ENCODE data around the gene SLC16A12. TPM values are rescaled to one million over a fixed set of nuclear protein-coding genes. Genes with fewer than 3 reads are reported as not detected.
"Not testable (repeated sequence)": the region's sequence is repeated elsewhere in the genome, so short reads cannot be mapped to it uniquely, and the experiment has no call there.

Gene SLC16A12
- total and polyA plus RNA-seq, 2 donors (not counting 1 experiment from before 2014, with no cell fraction given) = under 0.01 to 0.26 TPM

- TF ChIP-seq EZH2 (IDR thresholded peaks at IDR 0.05; ENCODE audit: low read length, missing control alignments) = no peak
- no peak for TF ChIP-seq CTCF (conservative IDR thresholded peaks at IDR 0.05 in 1 of 2, IDR thresholded peaks at IDR 0.05 in 1 of 2; ENCODE audit: low read depth in 1 of 2, low read length in 2 of 2)
- H3K79me2 ChIP-seq (ENCODE audit: control insufficient read depth, insufficient read depth, low read length) = peaks cover 6% of the 10 kb centered on the region
- H4K20me1 ChIP-seq (ENCODE audit: control insufficient read depth, extremely low read depth, insufficient read depth, low read length) = no peaks in the 10 kb centered on the region
- peak overlapping the region; percentile 57 to 89 (median 66) for H3K4me3 ChIP-seq (replicated peaks in 1 of 4; ENCODE audit: control extremely low read depth in 1 of 4, insufficient read depth in 1 of 4, low read depth in 3 of 4, low read length in 4 of 4)
- H3K4me2 ChIP-seq (ENCODE audit: extremely low read depth, insufficient read depth, low read length) = peak overlapping the region; percentile 88
- H3K9ac ChIP-seq (ENCODE audit: insufficient read depth, low read length) = no peak overlapping the region
- H3K27me3 ChIP-seq (ENCODE audit: control insufficient read depth, insufficient read depth, low read length) = no peaks in the 10 kb centered on the region
- peak overlapping the region; percentile 41 for H3K27ac ChIP-seq (ENCODE audit: insufficient read depth, low read length)
- no peaks in the 10 kb centered on the region for H3K36me3 ChIP-seq (ENCODE audit: control insufficient read depth, insufficient read depth, low read length)
- no peak overlapping the region for H2AFZ ChIP-seq (ENCODE audit: low read length)
- DNase-seq (ENCODE audit: low read depth in 2 of 2) = peak; percentile 88 to 95
- no peaks in the 10 kb centered on the region for H3K9me3 ChIP-seq (ENCODE audit: control insufficient read depth, insufficient read depth, low read depth, low read length)
- H3K4me1 ChIP-seq (ENCODE audit: control insufficient read depth, extremely low read depth, insufficient read depth, low read length) = peaks cover 7% of the 10 kb centered on the region
Observed at GRCh38 chr10:89392974-89393373, 142.4 kb downstream of the SLC16A12 start.

- Histone ChIP-seq H3K79me2 (ENCODE audit: control insufficient read depth, insufficient read depth, low read length) (peaks cover 6% of the 10 kb centered on the region), H3K27me3 (ENCODE audit: control insufficient read depth, insufficient read depth, low read length) (no peaks in the 10 kb centered on the region), H4K20me1 (ENCODE audit: control insufficient read depth, extremely low read depth, insufficient read depth, low read length) (no peaks in the 10 kb centered on the region), H2AFZ (ENCODE audit: low read length) (peak within 1 kb of the TSS; percentile 92), H3K4me2 (ENCODE audit: extremely low read depth, insufficient read depth, low read length) (peak within 1 kb of the TSS; percentile 90), H3K27ac (ENCODE audit: insufficient read depth, low read length) (peak within 1 kb of the TSS; percentile 41), H3K4me3 (replicated peaks in 1 of 4; ENCODE audit: control extremely low read depth in 1 of 4, insufficient read depth in 1 of 4, low read depth in 3 of 4, low read length in 4 of 4) (peak within 1 kb of the TSS; percentile 57 to 89 (median 66)), H3K9me3 (ENCODE audit: control insufficient read depth, insufficient read depth, low read depth, low read length) (no peaks in the 10 kb centered on the region), H3K36me3 (ENCODE audit: control insufficient read depth, insufficient read depth, low read length) (no peaks in the 10 kb centered on the region), H3K4me1 (ENCODE audit: control insufficient read depth, extremely low read depth, insufficient read depth, low read length) (peaks cover 4% of the 10 kb centered on the region), H3K9ac (ENCODE audit: insufficient read depth, low read length) (no peak within 1 kb of the TSS)
- peak; percentile 96 for DNase-seq (ENCODE audit: low read depth in 2 of 2)
- no peak for TF ChIP-seq EZH2 (IDR thresholded peaks at IDR 0.05; ENCODE audit: low read length, missing control alignments)
- no peak for TF ChIP-seq CTCF (conservative IDR thresholded peaks at IDR 0.05 in 1 of 2, IDR thresholded peaks at IDR 0.05 in 1 of 2; ENCODE audit: low read depth in 1 of 2, low read length in 2 of 2)
Observed at GRCh38 chr10:89391907-89392756, 143.3 kb downstream of the SLC16A12 start, which contains the start of gene IFIT1. Gene IFIT1 (plus strand): TSS chr10:89392623. CDS start chr10:89392713, 90 bp downstream.

- not testable (repeated sequence) for H3K4me2 ChIP-seq (ENCODE audit: extremely low read depth, insufficient read depth, low read length); H3K9ac ChIP-seq (ENCODE audit: insufficient read depth, low read length); H3K9me3 ChIP-seq (ENCODE audit: control insufficient read depth, insufficient read depth, low read depth, low read length); H3K27ac ChIP-seq (ENCODE audit: insufficient read depth, low read length); H3K79me2 ChIP-seq (ENCODE audit: control insufficient read depth, insufficient read depth, low read length); H3K36me3 ChIP-seq (ENCODE audit: control insufficient read depth, insufficient read depth, low read length); H3K4me3 ChIP-seq (replicated peaks in 1 of 4; ENCODE audit: control extremely low read depth in 1 of 4, insufficient read depth in 1 of 4, low read depth in 3 of 4, low read length in 4 of 4); DNase-seq (ENCODE audit: low read depth in 2 of 2); H3K4me1 ChIP-seq (ENCODE audit: control insufficient read depth, extremely low read depth, insufficient read depth, low read length); H2AFZ ChIP-seq (ENCODE audit: low read length); H4K20me1 ChIP-seq (ENCODE audit: control insufficient read depth, extremely low read depth, insufficient read depth, low read length); H3K27me3 ChIP-seq (ENCODE audit: control insufficient read depth, insufficient read depth, low read length)
Observed at GRCh38 chr10:89391226-89391576, 144.2 kb downstream of the SLC16A12 start.
